HFFc6 (cell line): ENCODE data around the gene XAB2. TPM values are rescaled to one million over a fixed set of nuclear protein-coding genes. Genes with fewer than 3 reads are reported as not detected.

Experiments
- DNase-seq: peaks from one replicate; pipeline ENCODE4 v3.0.0-alpha.2; 2018
- H3K27ac Mint-ChIP-seq: 2 replicates; pipeline ENCODE4 v1.8.0; 2020; ENCODE audit warnings: mild to moderate bottlenecking, mixed read lengths
- H3K27me3 Mint-ChIP-seq: 2 replicates; pipeline ENCODE4 v1.8.0; 2021; ENCODE audit warnings: mild to moderate bottlenecking, moderate library complexity, mixed read lengths; ENCODE audit not compliant: insufficient read depth
- H3K36me3 Mint-ChIP-seq: 2 replicates; pipeline ENCODE4 v1.8.0; 2021; ENCODE audit warnings: low read depth, mixed read lengths
- H3K4me1 Mint-ChIP-seq: 2 replicates; pipeline ENCODE4 v1.8.0; 2020; ENCODE audit warnings: low read depth, mixed read lengths
- H3K4me3 Mint-ChIP-seq: 2 replicates; pipeline ENCODE4 v1.8.0; 2020; ENCODE audit warnings: mild to moderate bottlenecking, moderate library complexity, mixed read lengths
- H3K9me3 Mint-ChIP-seq: 2 replicates; pipeline ENCODE4 v1.8.0; 2020; ENCODE audit warnings: mild to moderate bottlenecking, mixed read lengths
- CTCF ChIP-seq: fragments of 200-600 bp; sonication (generic); IDR thresholded peaks from 2 replicates; pipeline ENCODE4 v1.5.0; 2021; ENCODE audit warnings: antibody characterized with exemption, mild to moderate bottlenecking
- total RNA-seq, 6 experiments: library from RNA; stranded (reverse); fragmentation: NEBNext Ultra II Directional; extraction: Animal tissue kit (Norgen Biotek cat#: 25700); gene quantifications; 2 replicates in 1 of 6; 3 replicates in 5 of 6; pipeline ENCODE4 v1.2.3, GENCODE V29; 2021

The XAB2 gene
- total RNA-seq, 6 experiments from 2014 or later = 35.1 to 39.8 (median 36.3) TPM

- Mint-ChIP-seq H3K36me3 (no peaks in the 10 kb centered on the region), H3K27ac (no peak overlapping the region), H3K4me1 (no peaks in the 10 kb centered on the region), H3K27me3 (peaks cover 4% of the 10 kb centered on the region), H3K4me3 (no peak overlapping the region), H3K9me3 (peaks cover 4% of the 10 kb centered on the region; the same call in 1 of the 2 replicates)
- no peak for DNase-seq
- no peak for TF ChIP-seq CTCF
Measured at GRCh38 chr19:7636317-7636690, 7.0 kb upstream of the XAB2 start.

- Mint-ChIP-seq H3K36me3 (no peaks in the 10 kb centered on the region), H3K9me3 (peaks cover 4% of the 10 kb centered on the region; the same call in 1 of the 2 replicates), H3K4me1 (peaks cover 3% of the 10 kb centered on the region), H3K27ac (no peak overlapping the region), H3K27me3 (peaks cover 4% of the 10 kb centered on the region), H3K4me3 (no peak overlapping the region)
- DNase-seq = no peak
- TF ChIP-seq CTCF = no peak
Measured at GRCh38 chr19:7635670-7636069, 6.3 kb upstream of the XAB2 start.

GRCh38 chr19:7633698-7634097 is 4.4 kb upstream of the XAB2 start, which contains the start of gene PCP2:
Gene PCP2, minus strand, starts transcription at chr19:7633719. Its CDS starts 262 bp downstream, at chr19:7633457.
- H3K36me3 Mint-ChIP-seq = peaks cover 5% of the 10 kb centered on the region; the same call in 1 of the 2 replicates
- TF ChIP-seq CTCF = no peak
- no peak within 1 kb of the TSS for H3K27ac Mint-ChIP-seq
- DNase-seq = no peak
- H3K9me3 Mint-ChIP-seq = no peaks in the 10 kb centered on the region
- H3K4me1 Mint-ChIP-seq = peaks cover 19% of the 10 kb centered on the region
- peaks cover 4% of the 10 kb centered on the region for H3K27me3 Mint-ChIP-seq
- no peak within 1 kb of the TSS for H3K4me3 Mint-ChIP-seq

GRCh38 chr19:7632340-7633203 is 3.2 kb upstream of the XAB2 start:
- H3K4me3 Mint-ChIP-seq = no peak overlapping the region
- H3K4me1 Mint-ChIP-seq = peaks cover 26% of the 10 kb centered on the region
- peaks cover 5% of the 10 kb centered on the region; the same call in 1 of the 2 replicates for H3K36me3 Mint-ChIP-seq
- no peak for TF ChIP-seq CTCF
- H3K9me3 Mint-ChIP-seq = no peaks in the 10 kb centered on the region
- no peaks in the 10 kb centered on the region; the same call in none of the 2 replicates for H3K27me3 Mint-ChIP-seq
- H3K27ac Mint-ChIP-seq = no peak overlapping the region
- no peak for DNase-seq

- H3K4me3 Mint-ChIP-seq = no peak overlapping the region
- DNase-seq = no peak
- H3K9me3 Mint-ChIP-seq = no peaks in the 10 kb centered on the region
- no peaks in the 10 kb centered on the region; the same call in none of the 2 replicates for H3K27me3 Mint-ChIP-seq
- no peak overlapping the region for H3K27ac Mint-ChIP-seq
- TF ChIP-seq CTCF = no peak
- peaks cover 10% of the 10 kb centered on the region for H3K36me3 Mint-ChIP-seq
- peaks cover 26% of the 10 kb centered on the region for H3K4me1 Mint-ChIP-seq
Measured at GRCh38 chr19:7631577-7631976, 2.2 kb upstream of the XAB2 start.
